HPDE6-E6E7 (cell line): ENCODE results near the gene OR51B4.
"Not testable (repeated sequence)": the region's sequence is repeated elsewhere in the genome, so short reads cannot be mapped to it uniquely, and the experiment has no call there.

ENCODE experiments used
- DNase-seq: peaks from one replicate; pipeline ENCODE4 v3.0.0; 2011; ENCODE audit warnings: missing footprints; ENCODE audit errors: extremely low spot score

OR51B4 gene

GRCh38 chr11:5294342-5294995, 7.3 kb downstream of the OR51B4 start:
- not testable (repeated sequence) for DNase-seq

- DNase-seq: no peak
Measured at GRCh38 chr11:5293028-5293427, 8.7 kb downstream of the OR51B4 start.

GRCh38 chr11:5291207-5291838, 10.4 kb downstream of the OR51B4 start:
- DNase-seq: peak; percentile 38

- DNase-seq: no peak
Measured at GRCh38 chr11:5290106-5290505, 11.6 kb downstream of the OR51B4 start.

- no peak for DNase-seq
Measured at GRCh38 chr11:5289696-5290095, 12.1 kb downstream of the OR51B4 start.

- DNase-seq: no peak
Measured at GRCh38 chr11:5288906-5289550, 12.7 kb downstream of the OR51B4 start.

- DNase-seq: no peak
Measured at GRCh38 chr11:5288108-5288905, 13.4 kb downstream of the OR51B4 start.

- DNase-seq: no peak
Measured at GRCh38 chr11:5286901-5287300, 14.8 kb downstream of the OR51B4 start.

GRCh38 chr11:5286351-5286750, 15.4 kb downstream of the OR51B4 start:
- no peak for DNase-seq

GRCh38 chr11:5285703-5286340, 15.9 kb downstream of the OR51B4 start:
- DNase-seq: peak; percentile 45

GRCh38 chr11:5284637-5285036, 17.1 kb downstream of the OR51B4 start:
- DNase-seq: no peak

GRCh38 chr11:5283882-5284281, 17.9 kb downstream of the OR51B4 start:
- no peak for DNase-seq

GRCh38 chr11:5283086-5283485, 18.7 kb downstream of the OR51B4 start:
- no peak for DNase-seq

GRCh38 chr11:5282628-5283027, 19.1 kb downstream of the OR51B4 start:
- DNase-seq: no peak

- DNase-seq: no peak
Measured at GRCh38 chr11:5281596-5281995, 20.1 kb downstream of the OR51B4 start.

- peak; percentile 87 for DNase-seq
Measured at GRCh38 chr11:5280582-5281102, 21.1 kb downstream of the OR51B4 start.

- no peak for DNase-seq
Measured at GRCh38 chr11:5279471-5280090, 22.2 kb downstream of the OR51B4 start.

GRCh38 chr11:5277807-5278382, 23.9 kb downstream of the OR51B4 start:
- no peak for DNase-seq

- DNase-seq: no peak
Measured at GRCh38 chr11:5276697-5277096, 25.0 kb downstream of the OR51B4 start.

GRCh38 chr11:5275369-5276110, 26.2 kb downstream of the OR51B4 start:
- no peak for DNase-seq
